ENCODE results near the gene NPAS2.

The NPAS2 gene

DNA sequence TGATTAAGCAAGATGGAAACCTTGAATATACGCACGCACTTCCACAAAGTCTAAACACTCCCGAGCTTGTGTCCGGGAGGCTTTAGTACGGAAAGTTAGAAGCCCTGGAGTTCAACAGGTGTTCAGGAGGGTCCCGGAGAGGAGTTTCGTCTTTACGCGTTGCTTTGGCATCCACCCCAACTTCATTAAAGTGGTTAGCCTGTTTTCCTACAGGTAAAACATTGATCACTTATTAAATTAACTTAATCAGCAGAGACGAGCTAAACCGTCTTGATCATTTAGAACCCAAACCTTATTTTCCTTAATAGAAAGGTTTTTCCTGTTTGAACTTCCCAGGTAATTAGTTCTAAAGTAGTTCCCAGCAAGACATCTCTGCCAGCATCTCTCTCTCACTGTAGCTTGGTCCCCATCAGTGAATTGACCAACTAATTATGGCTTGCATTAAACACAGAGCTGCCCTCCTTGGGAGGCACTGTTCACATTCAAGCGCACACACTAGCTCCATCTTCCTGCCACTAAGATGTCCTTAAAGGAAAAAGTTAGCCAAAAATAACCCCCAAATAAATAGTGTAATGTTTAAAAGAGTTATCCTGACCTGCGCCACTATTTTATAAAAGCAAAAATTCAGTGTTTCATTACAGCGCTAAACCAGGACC is 1.4 kb downstream of the NPAS2 start:
- DNase-seq (ENCODE audit: extremely low spot score), result no peak
- no peak for TF ChIP-seq L3MBTL2 (conservative IDR thresholded peaks at IDR 0.05)
- no peak for TF ChIP-seq ELF4 (IDR thresholded peaks at IDR 0.05)
- no peak for TF ChIP-seq SUZ12 (IDR thresholded peaks at IDR 0.05)
- no peak for TF ChIP-seq FOXK2 (IDR thresholded peaks at IDR 0.05)
- TF ChIP-seq PKNOX1 (IDR thresholded peaks at IDR 0.05), result no peak
- TF ChIP-seq ZNF384 (IDR thresholded peaks at IDR 0.05), result no peak
- TF ChIP-seq BHLHE40 (IDR thresholded peaks at IDR 0.05; ENCODE audit: borderline replicate concordance), result no peak
- no peak for TF ChIP-seq FOXA1 (IDR thresholded peaks at IDR 0.05)
- TF ChIP-seq CTBP1 (IDR thresholded peaks at IDR 0.05; ENCODE audit: borderline replicate concordance), result no peak
- no peak for TF ChIP-seq ARNT (IDR thresholded peaks at IDR 0.05)
- TF ChIP-seq SP1 (IDR thresholded peaks at IDR 0.05), result no peak
- no peak for TF ChIP-seq NFRKB (IDR thresholded peaks at IDR 0.05)
- TF ChIP-seq LEF1 (IDR thresholded peaks at IDR 0.05; ENCODE audit: borderline replicate concordance), result no peak
- CTCF ChIA-PET, result no interaction called here
- POLR2A ChIA-PET, result interaction anchor here (0.6 to 1.4 kb wide), 4 partner anchors 12 to 382 kb away, joined by 3 to 5 read pairs (median 4); partner anchors contain the start of gene RPL31

DNA sequence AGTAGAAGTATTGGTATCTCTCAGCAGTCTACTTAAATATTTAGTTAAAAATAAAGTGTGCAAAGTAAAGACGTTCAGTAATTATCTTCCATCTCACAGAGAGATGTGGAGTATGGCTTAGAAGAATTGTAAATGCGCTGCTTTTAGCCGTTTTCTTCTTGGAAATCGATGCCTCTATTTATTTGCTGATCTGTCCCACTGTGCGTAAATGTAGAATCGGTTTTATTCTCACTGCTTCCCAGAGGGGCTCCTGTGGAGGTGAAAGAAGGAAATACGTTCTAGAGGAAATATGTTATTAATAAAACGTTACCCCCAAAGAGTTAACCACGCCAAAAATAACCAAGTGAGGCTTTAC is 1.9 kb downstream of the NPAS2 start:
- ChIA-PET POLR2A (interaction anchor here (1.0 to 1.4 kb wide), 2 partner anchors 11 to 180 kb away, joined by 4 to 5 read pairs; partner anchors contain the start of gene RPL31), CTCF (no interaction called here)
- TF ChIP-seq TARDBP (IDR thresholded peaks at IDR 0.05) (no peak), PKNOX1 (IDR thresholded peaks at IDR 0.05) (no peak), ZNF384 (IDR thresholded peaks at IDR 0.05) (no peak), BHLHE40 (IDR thresholded peaks at IDR 0.05; ENCODE audit: borderline replicate concordance) (no peak), L3MBTL2 (conservative IDR thresholded peaks at IDR 0.05) (no peak), HDGF (IDR thresholded peaks at IDR 0.05; ENCODE audit: borderline replicate concordance) (no peak), NFRKB (IDR thresholded peaks at IDR 0.05) (no peak), LEF1 (IDR thresholded peaks at IDR 0.05; ENCODE audit: borderline replicate concordance) (no peak), SUZ12 (IDR thresholded peaks at IDR 0.05) (no peak), FOXM1 (IDR thresholded peaks at IDR 0.05; ENCODE audit: borderline replicate concordance) (no peak), CTBP1 (IDR thresholded peaks at IDR 0.05; ENCODE audit: borderline replicate concordance) (no peak), FOXK2 (IDR thresholded peaks at IDR 0.05) (no peak), ELF4 (IDR thresholded peaks at IDR 0.05) (no peak), ARNT (IDR thresholded peaks at IDR 0.05) (no peak), FOXA1 (IDR thresholded peaks at IDR 0.05) (no peak), SP1 (IDR thresholded peaks at IDR 0.05) (no peak)
- DNase-seq (ENCODE audit: extremely low spot score), result no peak

DNA sequence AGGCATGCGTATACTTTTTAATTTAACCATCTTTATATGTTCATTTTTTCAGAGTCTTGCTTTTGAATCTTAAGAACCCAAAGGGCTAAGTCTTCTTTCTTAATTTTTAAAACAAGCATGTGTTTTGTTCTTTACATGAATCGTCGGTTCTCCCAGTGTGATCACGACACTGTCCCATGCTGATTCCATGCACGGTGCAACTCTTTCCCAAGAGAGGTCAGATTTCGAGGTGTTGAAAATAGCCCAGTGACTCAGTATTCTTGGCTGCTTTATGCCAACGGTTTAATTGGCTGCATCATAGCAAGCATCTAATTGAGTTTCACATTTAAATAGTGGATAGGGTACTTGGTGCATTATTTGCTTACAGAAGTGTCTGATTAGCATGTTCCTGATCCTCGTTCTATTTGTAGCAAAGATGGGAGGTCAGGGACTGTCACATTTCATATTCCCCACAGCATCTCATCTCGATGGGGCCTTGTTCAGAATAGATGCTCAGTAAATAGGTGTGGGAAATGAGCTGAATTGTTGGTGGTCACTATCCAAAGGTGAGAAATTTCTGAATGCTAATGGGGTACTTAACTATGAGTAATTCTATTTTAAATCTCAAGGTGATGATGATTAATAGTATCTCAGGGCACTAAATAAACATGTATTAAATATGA is 2.8 kb downstream of the NPAS2 start:
- ChIA-PET POLR2A (no interaction called here), CTCF (interaction anchor here (0.7 kb wide), 1 partner anchor 11 kb away, joined by 3 read pairs; no protein-coding TSS in a partner anchor)
- TF ChIP-seq SUZ12 (IDR thresholded peaks at IDR 0.05) (no peak), SP1 (IDR thresholded peaks at IDR 0.05) (no peak), CTBP1 (IDR thresholded peaks at IDR 0.05; ENCODE audit: borderline replicate concordance) (no peak), ELF4 (IDR thresholded peaks at IDR 0.05) (no peak), ARNT (IDR thresholded peaks at IDR 0.05) (no peak), TARDBP (IDR thresholded peaks at IDR 0.05) (no peak)
- no peak for DNase-seq (ENCODE audit: extremely low spot score)

- POLR2A ChIA-PET, result no interaction called here
- CTCF ChIA-PET, result no interaction called here
- TF ChIP-seq NFRKB (IDR thresholded peaks at IDR 0.05) (no peak), HDGF (IDR thresholded peaks at IDR 0.05; ENCODE audit: borderline replicate concordance) (no peak), CTBP1 (IDR thresholded peaks at IDR 0.05; ENCODE audit: borderline replicate concordance) (no peak), PKNOX1 (IDR thresholded peaks at IDR 0.05) (no peak), L3MBTL2 (conservative IDR thresholded peaks at IDR 0.05) (no peak), FOXM1 (IDR thresholded peaks at IDR 0.05; ENCODE audit: borderline replicate concordance) (no peak)
- no peak for DNase-seq (ENCODE audit: extremely low spot score)
These were observed 3.9 kb downstream of the NPAS2 start for GRCh38 chr2:100823665-100824438.

DNA sequence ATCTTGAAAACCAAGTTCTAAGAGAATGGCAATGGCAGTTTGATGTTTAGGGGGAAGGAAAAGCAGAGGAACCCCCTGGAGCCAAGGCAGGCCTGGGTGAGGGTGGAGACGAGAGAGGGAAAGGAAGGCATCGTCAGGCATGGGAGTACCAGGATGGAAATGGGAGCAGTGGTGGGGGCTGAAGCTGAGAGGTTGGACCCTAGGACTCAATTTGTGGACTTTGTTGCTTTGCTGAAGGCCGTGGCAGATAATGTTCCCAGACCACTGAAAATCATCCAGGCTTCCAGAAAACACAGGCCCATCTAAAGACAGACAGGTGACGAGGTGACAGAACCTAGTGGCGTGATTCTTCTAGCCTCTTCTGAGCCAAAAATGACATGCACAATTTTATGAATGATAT is 4.9 kb downstream of the NPAS2 start:
- DNase-seq (ENCODE audit: extremely low spot score), result no peak
- POLR2A ChIA-PET, result no interaction called here
- CTCF ChIA-PET, result no interaction called here
- TF ChIP-seq PKNOX1 (IDR thresholded peaks at IDR 0.05) (no peak), NFRKB (IDR thresholded peaks at IDR 0.05) (no peak), FOXM1 (IDR thresholded peaks at IDR 0.05; ENCODE audit: borderline replicate concordance) (no peak), ARNT (IDR thresholded peaks at IDR 0.05) (no peak), SP1 (IDR thresholded peaks at IDR 0.05) (no peak), ZNF384 (IDR thresholded peaks at IDR 0.05) (no peak), LEF1 (IDR thresholded peaks at IDR 0.05; ENCODE audit: borderline replicate concordance) (no peak), FOXA1 (IDR thresholded peaks at IDR 0.05) (no peak), FOXK2 (IDR thresholded peaks at IDR 0.05) (no peak), TARDBP (IDR thresholded peaks at IDR 0.05) (no peak)

All from HEK293T (cell line).